NCI-H2081 treated with DMSO at 0.1 percent for 48 hours (cell line): ENCODE results near the gene KCNJ11.
"Not testable (repeated sequence)": the region's sequence is repeated elsewhere in the genome, so short reads cannot be mapped to it uniquely, and the experiment has no call there.

Experiments
- DNase-seq: peaks from one replicate; lab custom pipeline; 2025; lab: John Stamatoyannopoulos, UW

KCNJ11 gene

DNA sequence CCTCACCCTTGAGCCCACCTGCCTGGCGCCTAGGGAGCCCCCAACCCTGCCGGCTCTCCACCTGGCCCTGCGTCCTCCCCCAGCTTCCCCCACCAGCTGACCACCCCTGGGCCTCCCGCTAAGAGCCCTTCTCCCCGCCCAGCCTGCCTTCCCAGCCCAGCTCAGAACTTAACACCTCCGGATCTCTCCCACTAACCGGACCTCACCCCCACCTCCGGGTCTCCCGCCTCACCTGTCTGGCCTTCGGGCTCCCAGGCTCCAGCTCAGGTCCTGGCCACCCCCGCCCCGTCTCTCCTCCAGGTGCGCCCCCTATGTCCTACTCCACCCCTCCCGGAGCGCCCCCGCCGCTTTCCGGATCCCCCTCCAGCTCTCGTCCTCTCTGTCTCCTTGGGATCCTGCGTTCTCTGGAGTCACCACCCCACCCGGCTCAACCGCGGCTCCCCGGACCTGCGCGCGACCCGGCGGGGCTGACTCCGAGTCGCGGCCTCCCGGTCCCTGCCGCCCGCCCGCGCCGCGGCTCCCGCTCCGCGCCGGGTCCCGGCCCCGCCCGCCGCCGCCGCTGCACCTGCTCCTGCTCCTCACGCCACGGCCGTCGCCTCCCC is at the start of gene KCNJ11:
KCNJ11 (minus strand) TSS at position 51 of the 602 bp plus-strand sequence. CDS start 568 bp downstream, outside the sequence.
- no peak for DNase-seq

GRCh38 chr11:17437366-17437765 is 48.9 kb upstream of the KCNJ11 start:
- DNase-seq: no peak

DNA sequence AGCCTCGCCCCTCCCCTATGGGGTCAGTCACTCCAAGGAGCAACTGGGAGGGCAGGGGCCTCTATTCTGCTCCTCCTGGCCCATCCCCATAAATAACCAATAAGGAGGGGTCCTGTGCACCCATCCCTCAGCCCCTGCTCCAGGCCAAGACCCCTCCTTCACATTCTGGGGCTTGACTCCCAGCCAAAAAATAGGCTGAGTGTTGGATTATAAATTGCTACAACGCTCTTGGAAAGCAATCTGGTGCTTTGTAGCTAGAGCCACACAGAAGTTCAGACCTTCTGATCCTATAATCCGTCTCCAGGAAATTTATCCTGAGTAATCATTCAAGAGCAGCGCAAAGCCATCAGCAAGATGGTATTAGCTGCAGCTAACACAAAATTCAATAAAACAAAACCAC is 45.6 kb upstream of the KCNJ11 start:
- no peak for DNase-seq

- no peak for DNase-seq
These were observed 43.5 kb upstream of the KCNJ11 start for GRCh38 chr11:17432002-17432401.

GRCh38 chr11:17431139-17431538 is 42.7 kb upstream of the KCNJ11 start:
- DNase-seq: no peak

DNA sequence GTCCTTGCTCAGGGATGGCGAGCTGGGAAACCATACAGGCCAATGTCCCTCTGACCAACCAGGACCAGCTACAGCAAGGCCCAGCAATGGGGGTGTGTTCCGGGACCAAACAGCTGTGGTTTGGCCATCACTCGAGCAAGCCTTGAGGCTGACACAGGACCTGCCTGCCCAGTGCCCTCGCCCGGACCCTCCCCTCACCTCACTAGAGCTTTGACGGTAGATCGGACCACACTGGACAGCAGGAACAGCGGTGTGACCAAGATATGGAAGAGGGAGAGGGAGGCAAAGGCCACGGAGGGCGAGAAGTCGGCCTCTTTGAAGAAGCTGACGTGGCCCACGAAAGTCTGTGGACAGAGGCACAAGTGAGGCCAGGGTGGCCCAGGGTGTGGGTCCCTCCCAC is 42.2 kb upstream of the KCNJ11 start:
- no peak for DNase-seq

DNA sequence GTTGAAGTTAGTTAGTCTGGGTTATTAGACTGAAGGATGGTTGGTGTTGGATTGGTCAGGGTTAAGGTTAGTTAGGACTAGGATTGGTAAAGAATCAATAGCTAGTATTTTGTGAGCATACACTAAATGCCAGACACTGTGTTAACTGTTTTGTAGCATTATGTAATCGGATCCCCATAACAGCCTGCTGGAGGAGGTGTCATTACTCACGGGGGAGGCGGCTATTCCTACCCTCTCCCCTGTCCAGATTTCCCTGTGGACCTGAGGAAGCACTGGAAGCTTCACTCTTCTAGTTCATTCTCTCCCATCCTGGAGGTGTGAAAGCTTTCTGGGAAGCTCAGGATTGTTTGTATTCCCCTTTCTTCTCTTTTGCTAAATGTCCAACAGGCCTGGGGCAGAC is 40.5 kb upstream of the KCNJ11 start:
- no peak for DNase-seq

- no peak for DNase-seq
These were observed 39.8 kb upstream of the KCNJ11 start for GRCh38 chr11:17428261-17428660.

- not testable (repeated sequence) for DNase-seq
These were observed 37.8 kb upstream of the KCNJ11 start for GRCh38 chr11:17426233-17426632.

DNA sequence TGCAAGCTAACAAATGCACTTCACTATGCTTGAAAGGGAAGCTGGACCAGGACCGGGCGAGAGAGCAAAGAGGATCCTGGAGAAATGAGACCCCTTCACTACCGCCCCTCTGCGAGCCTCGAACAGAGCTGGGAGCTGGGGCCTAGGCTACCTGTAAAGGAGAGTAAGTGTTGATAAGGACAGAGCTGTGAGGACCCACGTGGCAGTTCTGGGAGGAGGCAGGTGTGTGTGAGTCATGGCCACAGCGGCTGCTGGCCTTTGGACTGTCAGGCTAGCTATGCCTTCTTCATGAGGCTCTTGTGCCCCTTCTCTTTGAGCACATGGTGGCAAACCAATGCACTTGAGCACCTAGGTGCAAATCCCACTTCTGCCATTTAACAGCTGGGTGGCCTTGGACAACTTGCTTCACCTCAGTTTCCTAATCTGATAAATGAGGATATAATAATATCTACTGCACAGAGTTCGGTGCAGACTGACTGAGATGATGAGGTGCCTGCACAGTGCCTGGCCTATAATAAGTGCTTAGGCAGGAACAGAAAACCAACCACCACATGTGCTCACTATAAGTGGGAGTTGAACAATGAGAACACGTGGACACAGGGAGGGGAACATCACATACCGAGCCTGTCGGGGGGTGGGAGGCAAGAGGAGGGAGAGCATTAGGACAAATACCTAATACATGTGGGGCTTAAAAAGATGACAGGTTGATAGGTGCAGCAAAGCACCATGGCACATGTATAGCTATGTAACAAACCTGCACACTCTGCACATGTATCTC is 35.3 kb upstream of the KCNJ11 start:
- DNase-seq: no peak

- no peak for DNase-seq
These were observed 33.3 kb upstream of the KCNJ11 start for GRCh38 chr11:17421781-17422180.

DNA sequence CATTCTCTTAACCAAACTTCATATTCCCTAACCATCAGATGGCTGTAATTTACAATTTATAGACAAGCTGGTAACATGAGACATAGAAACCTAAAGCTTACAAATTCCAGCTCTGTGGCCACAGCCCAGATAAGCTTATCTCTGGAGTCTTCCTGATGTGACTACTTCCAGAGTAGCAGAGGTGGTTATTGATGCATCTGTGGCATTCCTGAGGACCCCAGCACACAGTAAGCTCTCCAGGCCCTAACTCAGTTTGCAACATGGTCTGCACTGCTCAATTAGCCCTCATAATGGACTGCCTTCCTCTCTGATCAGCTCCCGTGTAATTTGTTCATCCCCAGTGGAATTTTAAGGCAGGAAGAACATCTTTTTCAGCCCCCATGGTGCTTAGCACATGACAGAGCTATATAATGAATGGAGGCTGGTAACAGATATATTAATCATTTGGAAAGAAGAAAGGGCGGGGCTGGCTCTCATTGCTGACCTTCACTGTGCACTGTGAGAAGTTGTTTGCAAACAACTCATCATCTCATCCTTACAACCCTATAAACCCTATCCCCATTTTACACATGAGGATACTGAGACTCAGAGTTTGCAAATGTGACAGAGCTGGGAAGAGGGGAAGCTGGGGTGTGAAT is 30.1 kb upstream of the KCNJ11 start:
- no peak for DNase-seq

GRCh38 chr11:17416492-17416891 is 28.0 kb upstream of the KCNJ11 start:
- no peak for DNase-seq

DNA sequence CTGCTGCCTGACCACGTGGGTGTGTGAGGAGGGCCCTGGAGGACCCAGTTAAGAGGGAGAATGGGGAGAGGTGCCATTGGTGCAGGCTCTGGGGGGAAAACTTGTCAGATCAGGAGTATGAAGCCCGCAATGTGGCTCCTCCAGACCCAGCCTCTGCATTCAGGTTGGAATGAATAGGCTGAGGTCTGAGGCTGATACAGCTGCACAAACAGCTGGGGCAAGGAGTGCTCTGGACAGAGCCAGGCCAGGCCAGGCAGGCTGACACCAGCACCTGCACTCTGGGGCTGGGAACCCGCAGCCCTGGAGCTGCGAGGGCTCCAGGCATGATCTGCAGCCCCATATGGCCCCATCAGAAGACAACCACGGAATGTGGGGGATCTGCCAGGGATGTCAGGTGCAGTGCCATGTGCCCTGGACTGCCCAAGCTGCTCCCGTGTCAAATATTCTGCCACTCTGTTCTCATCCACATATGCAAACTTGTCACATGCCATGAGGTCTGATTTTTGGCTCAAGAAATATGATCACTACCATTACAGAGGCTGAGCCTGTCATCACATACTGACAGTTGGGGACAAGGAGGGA is 27.2 kb upstream of the KCNJ11 start:
- no peak for DNase-seq

- no peak for DNase-seq
These were observed 26.5 kb upstream of the KCNJ11 start for GRCh38 chr11:17414992-17415391.

DNA sequence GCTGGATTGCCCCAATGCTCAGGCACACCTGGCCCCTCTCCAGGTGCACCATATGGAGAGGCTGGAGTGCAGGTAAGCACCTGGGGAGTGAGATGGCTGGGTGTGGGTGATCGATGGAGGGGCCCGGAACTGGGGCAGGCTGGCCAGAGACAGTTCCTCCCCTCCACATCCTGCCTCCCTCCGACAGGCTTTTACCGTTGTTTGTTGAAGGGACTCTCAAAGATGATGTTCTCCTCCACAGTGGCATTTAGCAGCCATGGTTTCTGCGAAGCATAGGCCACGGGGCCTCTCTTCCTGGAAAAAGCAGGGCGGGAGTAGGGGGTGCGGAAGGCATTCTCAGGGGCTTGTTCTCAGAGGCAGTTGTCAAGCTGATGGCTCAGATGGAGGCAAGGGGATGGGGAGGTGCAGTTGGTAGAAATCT is 25.9 kb upstream of the KCNJ11 start:
- peak; percentile 86 for DNase-seq

DNA sequence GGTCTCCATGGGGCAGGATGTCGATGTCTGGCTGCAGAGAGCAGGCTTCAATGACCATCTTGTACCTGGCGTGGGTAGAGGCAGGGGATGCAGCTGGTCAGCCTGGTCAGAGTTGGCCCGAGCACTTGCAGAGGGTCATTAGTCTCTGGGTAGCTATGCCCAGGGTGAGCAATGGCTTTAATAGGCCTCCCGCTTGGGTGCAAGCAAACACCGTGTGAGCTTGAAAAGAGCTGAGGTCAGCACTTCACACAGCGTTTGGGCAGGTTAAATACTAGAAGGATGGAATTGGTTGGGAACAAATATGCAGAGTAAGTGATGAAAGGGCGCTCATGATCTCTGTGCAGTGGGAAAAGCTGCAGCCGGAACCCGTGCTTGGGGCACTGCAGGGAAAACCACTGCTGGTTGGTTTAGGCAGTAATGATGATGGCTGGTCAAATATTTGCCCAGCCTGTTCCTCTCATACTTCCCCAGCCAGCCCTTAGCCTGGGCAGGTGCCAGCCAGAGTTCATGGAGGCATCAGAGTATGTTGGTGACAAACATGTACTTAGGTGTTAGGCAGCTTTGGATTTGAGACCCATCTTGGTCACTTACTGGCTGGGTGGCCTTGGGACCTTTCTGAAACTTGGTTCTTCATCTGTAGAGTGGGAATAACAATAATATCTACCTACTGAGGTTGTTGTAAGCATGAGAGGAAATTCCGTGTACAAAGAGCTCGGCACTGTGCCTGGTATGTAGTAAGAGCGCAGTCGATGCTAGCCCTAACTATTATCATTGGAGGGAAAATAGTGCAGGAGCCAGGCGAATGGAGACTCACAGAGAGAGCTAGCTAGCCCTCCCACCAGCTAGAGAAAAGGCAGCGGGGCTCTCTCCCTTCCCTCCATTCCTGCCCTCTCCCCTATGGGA is 25.2 kb upstream of the KCNJ11 start:
- DNase-seq: peak; percentile 90

DNA sequence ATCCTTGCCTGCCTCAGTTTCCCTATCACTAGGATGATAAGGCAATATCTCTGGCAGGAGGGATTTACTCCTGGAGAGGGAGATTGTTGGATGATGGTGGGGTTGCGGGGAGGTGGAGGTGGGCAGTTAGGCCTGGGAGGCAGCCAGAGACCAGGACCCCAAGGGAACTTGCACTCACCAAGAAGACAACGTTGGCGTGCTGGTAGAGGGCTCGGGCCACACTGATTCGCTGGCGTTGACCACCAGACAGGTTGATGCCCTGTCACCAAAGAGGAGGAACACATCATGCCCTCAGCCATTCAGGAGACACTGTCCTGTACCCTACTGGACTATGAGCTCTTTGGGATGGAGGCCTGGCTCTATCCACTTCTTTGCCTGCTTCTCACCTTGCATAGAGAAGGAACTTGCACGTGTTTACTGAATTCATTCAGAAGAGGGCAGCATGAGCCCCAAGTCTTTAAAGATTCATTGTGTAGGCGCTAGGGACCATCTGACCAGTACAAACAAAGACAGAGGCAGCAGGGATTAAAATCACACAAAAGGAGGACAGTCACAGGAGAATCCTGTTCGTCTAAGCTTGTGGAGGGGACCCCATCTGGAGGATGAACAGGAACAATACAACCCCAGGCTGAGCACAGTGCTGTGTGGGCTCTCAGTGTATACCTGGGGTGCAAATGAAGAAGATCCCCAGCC is 24.2 kb upstream of the KCNJ11 start:
- DNase-seq: no peak

- DNase-seq: no peak
These were observed 23.0 kb upstream of the KCNJ11 start for GRCh38 chr11:17411418-17411817.

GRCh38 chr11:17410606-17411379 is 22.3 kb upstream of the KCNJ11 start:
- DNase-seq: no peak
